Astrocyte of the cerebellum (primary cell): ENCODE results near the gene LMBR1L.
"Not testable (repeated sequence)": the region's sequence is repeated elsewhere in the genome, so short reads cannot be mapped to it uniquely, and the experiment has no call there.

Experiments
- DNase-seq: peaks from one replicate; pipeline ENCODE4 v3.0.0-alpha.2; 2011; ENCODE audit warnings: low read depth
- H3K4me3 ChIP-seq: 2 replicates; pipeline ENCODE4 v1.5.1; 2011; ENCODE audit warnings: mild to moderate bottlenecking, low read depth, low read length, moderate library complexity
- CTCF ChIP-seq: IDR thresholded peaks from 2 replicates; pipeline ENCODE4 v1.5.1; 2012; ENCODE audit warnings: low read length, low read depth, moderate library complexity, mild to moderate bottlenecking; ENCODE audit errors: missing control alignments
- in situ Hi-C: cut with HindIII; loops from 2 replicates; pipeline ENCODE4 v1.10.0; 2017; ENCODE audit warnings: low sequenced_read_pairs

The LMBR1L gene

GRCh38 chr12:49131051-49131893 lies 20.6 kb upstream of the LMBR1L start, which contains the start of gene TUBA1B:
Gene TUBA1B, minus strand, starts transcription at chr12:49131395. Its CDS starts 95 bp downstream, at chr12:49131300.
- H3K4me3 ChIP-seq, result peak within 1 kb of the TSS; percentile 99
- no peak for TF ChIP-seq CTCF
- peak; percentile 53 for DNase-seq
- in situ Hi-C loops, result no loop called here

GRCh38 chr12:49130151-49131050 lies 19.8 kb upstream of the LMBR1L start:
- TF ChIP-seq CTCF, result peak; percentile 90
- peak overlapping the region; percentile 99 for H3K4me3 ChIP-seq
- peak; percentile 80 for DNase-seq
- in situ Hi-C loops, result no loop called here

- no peak for TF ChIP-seq CTCF
- DNase-seq, result no peak
- H3K4me3 ChIP-seq, result peak overlapping the region; percentile 99
- in situ Hi-C loops, result no loop called here
Measured at GRCh38 chr12:49129332-49130150, 18.9 kb upstream of the LMBR1L start.

- H3K4me3 ChIP-seq, DNase-seq, in situ Hi-C loops: not testable (repeated sequence)
Measured at GRCh38 chr12:49127971-49128370, 17.3 kb upstream of the LMBR1L start.

- in situ Hi-C loops, result no loop called here
- H3K4me3 ChIP-seq, result no peak overlapping the region
- TF ChIP-seq CTCF, result no peak
- no peak for DNase-seq
Measured at GRCh38 chr12:49126852-49127763, 16.5 kb upstream of the LMBR1L start.

- no peak for DNase-seq
- H3K4me3 ChIP-seq, result no peak overlapping the region
- peak; percentile 78 for TF ChIP-seq CTCF
- in situ Hi-C loops, result no loop called here
Measured at GRCh38 chr12:49121047-49121696, 10.5 kb upstream of the LMBR1L start.
